Stimulated activated CD4-positive, alpha-beta T cell treated with anti-CD3 and anti-CD28 coated beads, TNF-alpha, amount 100 ng/mL, for 4 hours (primary cell): ENCODE measurements around the gene SERINC1.
A peak's percentile ranks its signal among the peaks of the same experiment; 100 is the strongest.
"Not testable (repeated sequence)": the region's sequence is repeated elsewhere in the genome, so short reads cannot be mapped to it uniquely, and the experiment has no call there.

Source experiments
- DNase-seq, 3 experiments: peaks; one replicate each; pipeline ENCODE4 v3.0.0-alpha.2; 2020; ENCODE audit warnings: low read depth in 3 of 3

The SERINC1 gene

GRCh38 chr6:122471107-122472021 is at the start of gene SERINC1:
Gene SERINC1, minus strand, starts transcription at chr6:122471807. Its CDS starts 70 bp downstream, at chr6:122471737.
- peak; percentile 71 to 84 (median 83) for DNase-seq

GRCh38 chr6:122511193-122511924 is 39.8 kb upstream of the SERINC1 start:
- no peak for DNase-seq

GRCh38 chr6:122505170-122505569 is 33.6 kb upstream of the SERINC1 start:
- DNase-seq: not testable (repeated sequence)

- no peak for DNase-seq
These were observed 29.9 kb upstream of the SERINC1 start for GRCh38 chr6:122501475-122501874.

- no peak for DNase-seq
These were observed 24.0 kb upstream of the SERINC1 start for GRCh38 chr6:122495612-122496011.

- DNase-seq: no peak
These were observed 23.2 kb upstream of the SERINC1 start for GRCh38 chr6:122494665-122495272.

GRCh38 chr6:122491919-122492555 is 20.4 kb upstream of the SERINC1 start:
- peak; percentile 21 to 31 (median 29) for DNase-seq

GRCh38 chr6:122490607-122491006 is 19.0 kb upstream of the SERINC1 start:
- no peak for DNase-seq

GRCh38 chr6:122484760-122485159 is 13.2 kb upstream of the SERINC1 start:
- DNase-seq: no peak

GRCh38 chr6:122482750-122483080 is 11.1 kb upstream of the SERINC1 start:
- DNase-seq: no peak

- DNase-seq: no peak
These were observed 4.5 kb upstream of the SERINC1 start for GRCh38 chr6:122476131-122476530.

GRCh38 chr6:122472022-122472340 is 374 bp upstream of the SERINC1 start:
- no peak for DNase-seq

GRCh38 chr6:122461885-122462284 is 9.7 kb downstream of the SERINC1 start:
- DNase-seq: no peak

GRCh38 chr6:122459865-122460416 is 11.7 kb downstream of the SERINC1 start:
- not testable (repeated sequence) for DNase-seq

GRCh38 chr6:122459240-122459639 is 12.4 kb downstream of the SERINC1 start:
- no peak for DNase-seq

GRCh38 chr6:122458087-122458486 is 13.5 kb downstream of the SERINC1 start:
- DNase-seq: no peak

- DNase-seq: not testable (repeated sequence)
These were observed 16.5 kb downstream of the SERINC1 start for GRCh38 chr6:122455116-122455515.

GRCh38 chr6:122454673-122455072 is 16.9 kb downstream of the SERINC1 start:
- DNase-seq: no peak

GRCh38 chr6:122452509-122452908 is 19.1 kb downstream of the SERINC1 start:
- DNase-seq: no peak

GRCh38 chr6:122449069-122449468 is 22.5 kb downstream of the SERINC1 start:
- DNase-seq: no peak

GRCh38 chr6:122445274-122445673 is 26.3 kb downstream of the SERINC1 start:
- DNase-seq: no peak

- DNase-seq: no peak
These were observed 32.6 kb downstream of the SERINC1 start for GRCh38 chr6:122438975-122439374.
